H9 (cell line): ENCODE data around the gene ARHGAP26. TPM values are rescaled to one million over a fixed set of nuclear protein-coding genes. Genes with fewer than 3 reads are reported as not detected.
A peak's percentile ranks its signal among the peaks of the same experiment; 100 is the strongest.

ENCODE experiments used
- DNase-seq: peaks from one replicate; pipeline ENCODE4 v3.0.0-alpha.2; 2017
- H2AFZ ChIP-seq: one replicate; pipeline ENCODE4 v1.6.1; 2013; ENCODE audit warnings: mild to moderate bottlenecking, low read length, control low read depth, moderate library complexity
- H2AK5ac ChIP-seq: 2 replicates; pipeline ENCODE4 v1.6.1; 2013; ENCODE audit warnings: low read length, control low read depth, mixed read lengths; ENCODE audit not compliant: insufficient read length
- H2BK120ac ChIP-seq: one replicate; pipeline ENCODE4 v1.6.1; 2013; ENCODE audit warnings: low read depth, mild to moderate bottlenecking, low read length, control low read depth, inconsistent platforms; ENCODE audit not compliant: poor library complexity, severe bottlenecking
- H2BK12ac ChIP-seq: 2 replicates; pipeline ENCODE4 v1.6.1; 2013; ENCODE audit warnings: low read length, control low read depth, mixed read lengths, low read depth; ENCODE audit not compliant: insufficient read length
- H2BK15ac ChIP-seq: 2 replicates; pipeline ENCODE4 v1.6.1; 2013; ENCODE audit warnings: low read depth, low read length, control low read depth
- H2BK20ac ChIP-seq: one replicate; pipeline ENCODE4 v1.6.1; 2013; ENCODE audit warnings: low read depth, mild to moderate bottlenecking, low read length, control low read depth, inconsistent platforms; ENCODE audit not compliant: poor library complexity, severe bottlenecking
- H2BK5ac ChIP-seq: 2 replicates; pipeline ENCODE4 v1.6.1; 2013; ENCODE audit warnings: low read length, control low read depth, mixed read lengths; ENCODE audit not compliant: insufficient read length
- H3K14ac ChIP-seq: 2 replicates; pipeline ENCODE4 v1.6.1; 2013; ENCODE audit warnings: low read length, control low read depth; ENCODE audit not compliant: insufficient read depth
- H3K18ac ChIP-seq: 2 replicates; pipeline ENCODE4 v1.6.1; 2013; ENCODE audit warnings: low read depth, mild to moderate bottlenecking, mixed read lengths, low read length, control low read depth; ENCODE audit not compliant: insufficient read length
- H3K23ac ChIP-seq: 2 replicates; pipeline ENCODE4 v1.6.1; 2013; ENCODE audit warnings: low read length, control low read depth, mixed read lengths, low read depth; ENCODE audit not compliant: insufficient read length
- H3K23me2 ChIP-seq: 2 replicates; pipeline ENCODE4 v1.6.1; 2013; ENCODE audit warnings: low read depth, mild to moderate bottlenecking, mixed read lengths, low read length, control low read depth; ENCODE audit not compliant: insufficient read length, poor library complexity, severe bottlenecking
- H3K27ac ChIP-seq: 2 replicates; pipeline ENCODE4 v1.5.1; 2013; ENCODE audit warnings: low read length, control low read depth, mixed read lengths, low read depth; ENCODE audit not compliant: insufficient read length
- H3K27me3 ChIP-seq: 2 replicates; pipeline ENCODE4 v1.6.1; 2013; ENCODE audit warnings: low read length, control low read depth, inconsistent platforms; ENCODE audit not compliant: insufficient read depth
- H3K4ac ChIP-seq: 2 replicates; pipeline ENCODE4 v1.6.1; 2013; ENCODE audit warnings: low read depth, mild to moderate bottlenecking, control low read depth, inconsistent platforms, low read length, moderate library complexity
- H3K4me1 ChIP-seq: 2 replicates; pipeline ENCODE4 v1.6.1; 2013; ENCODE audit warnings: low read length, control low read depth, inconsistent platforms; ENCODE audit not compliant: insufficient read depth
- H3K4me2 ChIP-seq: 2 replicates; pipeline ENCODE4 v1.6.1; 2013; ENCODE audit warnings: low read length, control low read depth, mixed read lengths; ENCODE audit not compliant: insufficient read length, insufficient read depth
- H3K56ac ChIP-seq: 2 replicates; pipeline ENCODE4 v1.6.1; 2013; ENCODE audit warnings: low read depth, mild to moderate bottlenecking, mixed read lengths, low read length, control low read depth; ENCODE audit not compliant: insufficient read length
- H3K79me1 ChIP-seq: 2 replicates; pipeline ENCODE4 v1.6.1; 2013; ENCODE audit warnings: low read depth, mild to moderate bottlenecking, moderate library complexity, low read length, control low read depth, inconsistent platforms; ENCODE audit not compliant: insufficient read depth, poor library complexity, severe bottlenecking
- H3K79me2 ChIP-seq: 2 replicates; pipeline ENCODE4 v1.6.1; 2013; ENCODE audit warnings: low read length, control low read depth, inconsistent platforms; ENCODE audit not compliant: insufficient read depth
- H3K9ac ChIP-seq: 2 replicates; pipeline ENCODE4 v1.6.1; 2013; ENCODE audit warnings: low read length, control low read depth, mixed read lengths; ENCODE audit not compliant: insufficient read length; ENCODE audit errors: extremely low read depth
- H3K9me3 ChIP-seq: one replicate; pipeline ENCODE4 v1.6.1; 2013; ENCODE audit warnings: low read depth, low read length, inconsistent platforms; ENCODE audit not compliant: control insufficient read depth
- H3T11ph ChIP-seq: one replicate; pipeline ENCODE4 v1.6.1; 2013; ENCODE audit warnings: mild to moderate bottlenecking, low read length, control low read depth, inconsistent platforms
- H4K20me1 ChIP-seq: one replicate; pipeline ENCODE4 v1.6.1; 2013; ENCODE audit not compliant: control insufficient read depth, insufficient read length, insufficient read depth
- H4K5ac ChIP-seq: 2 replicates; pipeline ENCODE4 v1.6.1; 2013; ENCODE audit warnings: low read depth, mild to moderate bottlenecking, mixed read lengths, low read length, control low read depth; ENCODE audit not compliant: insufficient read length
- H4K8ac ChIP-seq: replicated peaks from 2 replicates; pipeline ENCODE4 v1.6.1; 2013; ENCODE audit warnings: low read length, control low read depth, mixed read lengths, low read depth; ENCODE audit not compliant: insufficient read length
- H4K91ac ChIP-seq: 2 replicates; pipeline ENCODE4 v1.6.1; 2013; ENCODE audit warnings: low read depth, mild to moderate bottlenecking, moderate library complexity, mixed read lengths, low read length, control low read depth; ENCODE audit not compliant: insufficient read length
- H3K27ac Mint-ChIP-seq, 3 experiments: 2 replicates in 2 of 3; 3 replicates in 1 of 3; pipeline ENCODE4 v1.8.0; 2020 to 2021; ENCODE audit warnings: mixed read lengths in 3 of 3, mild to moderate bottlenecking in 1 of 3, moderate library complexity in 1 of 3
- H3K27me3 Mint-ChIP-seq: 2 replicates; pipeline ENCODE4 v1.8.0; 2021; ENCODE audit warnings: low read depth, mild to moderate bottlenecking, moderate library complexity, mixed read lengths
- H3K36me3 Mint-ChIP-seq, 3 experiments: 2 replicates in 2 of 3; 3 replicates in 1 of 3; pipeline ENCODE4 v1.8.0; 2020 to 2021; ENCODE audit warnings: low read depth in 3 of 3, mixed read lengths in 3 of 3; ENCODE audit not compliant: insufficient read depth in 1 of 3
- H3K4me1 Mint-ChIP-seq, 2 experiments: 2 replicates each; pipeline ENCODE4 v1.8.0; 2020; ENCODE audit warnings: mixed read lengths in 2 of 2
- H3K4me3 Mint-ChIP-seq, 2 experiments: 2 replicates in 1 of 2; 3 replicates in 1 of 2; pipeline ENCODE4 v1.8.0; 2020 to 2021; ENCODE audit warnings: mild to moderate bottlenecking in 2 of 2, mixed read lengths in 2 of 2, moderate library complexity in 1 of 2
- H3K9me3 Mint-ChIP-seq, 2 experiments: 2 replicates in 1 of 2; 3 replicates in 1 of 2; pipeline ENCODE4 v1.8.0; 2020; ENCODE audit warnings: mild to moderate bottlenecking in 2 of 2, mixed read lengths in 2 of 2, moderate library complexity in 1 of 2
- CTCF ChIP-seq: fragments of 200-600 bp; sonication (generic); conservative IDR thresholded peaks from 3 replicates; pipeline ENCODE4 v1.8.0; 2021; ENCODE audit warnings: antibody characterized with exemption, mild to moderate bottlenecking
- WGBS: extraction: QIAGEN DNeasy Blood & Tissue Kit; methylation state at CpG from one replicate; pipeline ENCODE4 v1.1.7; 2013; ENCODE audit warnings: missing lambda C conversion rate, low lambda C conversion rate, mixed read lengths; ENCODE audit not compliant: insufficient read length; ENCODE audit errors: extremely low coverage; 5-methylcytosine and 5-hydroxymethylcytosine counted together
- total RNA-seq: library from RNA; stranded (reverse); gene quantifications from 2 replicates; pipeline ENCODE4 v1.2.1, GENCODE V29; 2021

The ARHGAP26 gene
- total RNA-seq, 1 experiment from 2014 or later: 13.8 TPM

- Histone ChIP-seq H2BK20ac (no peak overlapping the region), H4K5ac (no peak overlapping the region), H2AFZ (no peak overlapping the region), H3K56ac (no peak overlapping the region), H2BK15ac (no peak overlapping the region), H3K9ac (no peak overlapping the region), H4K20me1 (no peaks in the 10 kb centered on the region), H3K4ac (no peak overlapping the region), H3K23ac (no peak overlapping the region), H2BK120ac (no peak overlapping the region), H3K14ac (no peak overlapping the region), H3K27me3 (0 out of 2 replicates have a peak, but pooled peaks cover 2% of the 10 kb centered on the region), H2BK12ac (no peak overlapping the region), H3K79me2 (no peaks in the 10 kb centered on the region), H3K27ac (no peak overlapping the region), H3K79me1 (no peaks in the 10 kb centered on the region), H2BK5ac (no peak overlapping the region), H3K4me2 (peak overlapping the region; percentile 74), H2AK5ac (no peak overlapping the region), H4K91ac (no peak overlapping the region), H3K18ac (no peak overlapping the region), H4K8ac (no peak overlapping the region), H3K9me3 (no peaks in the 10 kb centered on the region), H3K23me2 (peaks cover 12% of the 10 kb centered on the region), H3T11ph (no peak overlapping the region), H3K4me1 (peaks cover 5% of the 10 kb centered on the region; the same call in 1 of the 2 replicates)
- Mint-ChIP-seq H3K4me3 (peak overlapping the region; percentile 81 to 97), H3K27me3 (peaks cover 24% of the 10 kb centered on the region), H3K9me3 (no peaks in the 10 kb centered on the region; a peak in 1 of 5 replicates), H3K27ac (peak overlapping the region in 1 of 3 experiments; percentile 81; a peak in 3 of 7 replicates), H3K36me3 (no peaks in the 10 kb centered on the region), H3K4me1 (peaks cover 23 to 26% of the 10 kb centered on the region in 2 experiments)
- DNase-seq: no peak
- no CpG with 5 or more reads among the region's 15 CpGs for WGBS
- no peak for TF ChIP-seq CTCF
Observed at GRCh38 chr5:142769251-142769792, 855 bp upstream of the ARHGAP26 start.
